ENCODE results near the gene CARD11. TPM values are rescaled to one million over a fixed set of nuclear protein-coding genes. Genes with fewer than 3 reads are reported as not detected.
"Not testable (repeated sequence)": the region's sequence is repeated elsewhere in the genome, so short reads cannot be mapped to it uniquely, and the experiment has no call there.

The CARD11 gene
- total RNA-seq, 1 donor from 2014 or later: 1.4 TPM

- no peak for DNase-seq
These were observed 120.3 kb downstream of the CARD11 start for GRCh38 chr7:2923291-2923781.

GRCh38 chr7:2922866-2923265 lies 120.8 kb downstream of the CARD11 start:
- no peak for DNase-seq

GRCh38 chr7:2922348-2922691 lies 121.3 kb downstream of the CARD11 start:
- DNase-seq: no peak

GRCh38 chr7:2921653-2922347 lies 121.9 kb downstream of the CARD11 start:
- no peak for DNase-seq

- no peak for DNase-seq
These were observed 122.6 kb downstream of the CARD11 start for GRCh38 chr7:2920956-2921652.

DNA sequence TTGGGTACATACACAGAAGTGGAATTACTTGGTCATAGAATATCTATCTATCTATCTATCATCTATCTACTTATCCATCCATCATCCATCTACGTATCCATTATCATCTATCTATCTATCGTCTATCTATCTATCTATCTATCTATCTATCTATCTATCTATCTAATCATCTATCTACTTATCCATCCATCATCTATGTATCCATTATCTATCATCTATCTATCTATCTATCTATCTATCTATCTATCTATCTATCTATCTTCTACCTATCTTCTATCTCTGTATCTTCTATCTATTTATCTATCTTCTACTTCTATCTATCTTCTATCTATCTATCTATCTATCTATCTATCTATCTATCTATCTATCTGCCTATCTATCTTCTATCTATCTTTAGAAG lies 123.2 kb downstream of the CARD11 start:
- not testable (repeated sequence) for DNase-seq

DNA sequence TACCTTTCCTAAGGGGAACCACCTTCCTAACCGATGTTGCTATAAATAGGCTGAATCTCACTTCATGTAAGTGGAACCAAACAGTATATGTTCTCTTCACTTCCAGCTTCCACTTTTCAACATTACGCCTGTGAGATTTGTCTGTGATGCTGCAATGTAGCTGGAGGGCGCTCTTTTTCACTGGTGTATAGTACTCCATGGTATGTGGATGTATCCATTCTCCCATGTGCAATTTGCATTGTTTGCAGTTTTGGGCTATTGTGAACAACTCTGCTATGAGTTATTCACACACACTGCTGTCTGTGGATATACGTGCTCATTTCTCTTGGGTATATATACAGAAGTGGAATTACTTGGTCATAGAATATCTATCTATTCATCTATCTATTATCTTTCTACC lies 123.6 kb downstream of the CARD11 start:
- no peak for DNase-seq

DNA sequence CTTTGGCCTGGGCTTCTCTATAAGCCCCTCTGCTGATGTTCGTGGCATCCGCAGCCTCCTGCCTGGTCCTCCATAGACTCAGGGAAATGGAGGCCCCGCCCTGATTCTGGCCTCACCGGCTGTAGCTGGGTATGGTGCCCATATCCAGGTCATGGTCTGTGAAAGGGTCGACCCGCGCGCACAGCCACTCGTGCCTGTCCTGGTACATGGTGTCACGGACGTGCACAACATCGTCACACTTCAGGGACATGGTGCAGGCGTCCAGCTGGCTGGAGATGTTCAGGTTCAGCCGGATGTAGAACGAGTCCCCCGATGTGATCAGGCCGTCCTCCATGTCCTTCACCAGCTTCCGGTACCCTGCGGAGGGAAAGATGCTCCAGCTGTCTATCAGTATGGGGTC lies 124.4 kb downstream of the CARD11 start:
- no peak for DNase-seq

DNA sequence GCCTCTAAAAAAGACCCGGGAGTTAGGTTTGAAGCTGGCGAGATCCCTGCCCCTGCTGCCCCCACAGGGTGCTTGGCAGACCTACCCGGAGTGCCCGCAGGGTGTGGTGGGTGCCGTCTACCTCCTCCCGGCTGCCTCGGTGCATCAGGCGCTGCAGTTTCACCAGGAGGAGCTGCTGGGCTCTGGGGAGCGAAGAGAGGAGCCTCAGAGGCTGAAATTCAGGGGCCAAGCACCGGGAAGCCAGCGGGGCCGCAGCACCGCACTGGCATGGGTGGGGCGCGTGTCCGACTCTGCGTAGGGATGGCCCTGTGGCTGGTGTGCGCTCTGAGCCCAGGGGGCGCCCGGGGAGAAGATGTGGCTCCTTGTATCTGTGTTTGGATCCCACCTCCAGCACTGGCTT lies 125.3 kb downstream of the CARD11 start:
- DNase-seq: no peak

DNA sequence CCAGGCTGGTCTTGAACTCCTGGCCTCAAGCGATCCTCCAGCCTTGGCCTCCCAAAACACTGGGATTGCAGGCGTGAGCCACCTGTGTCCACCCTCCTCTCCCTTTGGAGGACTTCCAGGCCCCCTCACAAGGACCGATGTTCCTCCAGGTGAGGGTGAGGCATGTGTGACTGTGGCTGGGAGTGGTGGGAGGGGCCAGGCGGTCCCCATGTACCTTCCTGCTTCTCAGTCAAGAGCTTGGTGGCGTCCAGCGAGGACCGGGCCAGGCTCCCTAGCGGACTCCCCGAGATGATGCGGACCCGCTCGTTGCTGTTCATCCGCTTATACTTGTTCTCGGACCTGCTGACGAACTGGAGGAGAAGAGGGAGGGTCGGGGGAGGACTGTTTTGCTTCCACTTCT lies 128.6 kb downstream of the CARD11 start:
- DNase-seq: no peak

DNA sequence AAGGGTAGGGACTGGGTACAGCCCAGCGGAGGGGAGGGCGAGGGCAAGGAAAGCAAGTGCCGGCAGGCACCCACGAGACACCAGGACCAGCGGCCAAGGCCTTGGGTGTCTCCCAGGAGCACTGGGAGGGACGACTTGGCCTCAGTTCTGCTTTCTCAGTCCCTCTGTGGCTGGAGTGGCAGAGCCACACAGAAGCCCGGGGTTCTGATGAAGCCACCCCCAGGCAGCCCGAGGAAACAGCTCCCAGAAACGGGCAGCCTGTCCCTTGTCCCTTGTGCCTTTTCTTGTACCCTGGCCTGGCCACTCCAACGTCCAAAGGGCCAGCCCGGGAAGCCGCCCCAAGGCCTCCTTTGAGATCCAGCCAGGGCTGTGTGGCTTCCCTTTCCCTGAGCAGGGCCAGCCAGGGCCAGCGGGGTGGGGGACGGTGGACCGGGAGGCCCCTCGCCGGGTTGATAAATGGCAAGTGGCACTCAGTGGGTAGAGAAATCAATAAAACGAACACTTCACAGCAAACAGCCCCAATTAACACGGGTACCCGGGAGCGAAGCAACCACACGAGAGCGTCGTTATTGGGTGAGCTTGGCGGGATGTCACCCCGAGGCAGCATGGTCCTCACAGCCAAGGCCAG lies 129.8 kb downstream of the CARD11 start:
- DNase-seq: no peak

- no peak for DNase-seq
These were observed 130.8 kb downstream of the CARD11 start for GRCh38 chr7:2912684-2913439.

- DNase-seq: no peak
These were observed 132.2 kb downstream of the CARD11 start for GRCh38 chr7:2911466-2911865.

GRCh38 chr7:2909471-2910039 lies 134.1 kb downstream of the CARD11 start:
- DNase-seq: no peak

GRCh38 chr7:2909043-2909442 lies 134.6 kb downstream of the CARD11 start:
- DNase-seq: no peak

DNA sequence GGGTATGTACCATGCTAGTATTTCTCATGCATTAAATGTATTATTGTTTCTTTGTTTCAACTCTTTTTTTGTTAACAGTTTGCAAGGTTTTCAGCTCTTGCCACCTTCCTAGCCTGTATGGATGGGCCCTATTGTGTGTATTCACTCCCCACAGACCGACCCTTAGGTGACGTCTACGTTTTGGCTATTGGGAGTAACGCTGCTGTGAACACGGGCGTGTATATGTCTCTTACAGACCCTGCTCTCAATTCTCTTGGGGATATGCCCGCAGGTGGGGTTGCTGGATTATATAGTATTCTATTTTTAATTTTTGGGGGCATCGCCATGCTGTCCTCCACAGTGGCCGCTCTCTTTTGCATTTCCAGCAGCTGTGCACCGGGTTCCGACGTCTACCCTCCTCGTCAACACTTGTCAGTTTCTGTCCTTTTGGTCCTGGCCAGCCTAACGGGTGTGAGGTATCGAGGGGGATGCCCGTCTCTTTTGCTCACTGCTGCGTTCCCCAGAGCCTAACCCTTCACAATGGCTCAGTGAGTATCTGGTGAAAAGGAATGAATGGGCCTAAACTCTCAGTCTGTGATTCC lies 135.5 kb downstream of the CARD11 start:
- DNase-seq: no peak

GRCh38 chr7:2906197-2906931 lies 137.3 kb downstream of the CARD11 start:
- no peak for DNase-seq

DNA sequence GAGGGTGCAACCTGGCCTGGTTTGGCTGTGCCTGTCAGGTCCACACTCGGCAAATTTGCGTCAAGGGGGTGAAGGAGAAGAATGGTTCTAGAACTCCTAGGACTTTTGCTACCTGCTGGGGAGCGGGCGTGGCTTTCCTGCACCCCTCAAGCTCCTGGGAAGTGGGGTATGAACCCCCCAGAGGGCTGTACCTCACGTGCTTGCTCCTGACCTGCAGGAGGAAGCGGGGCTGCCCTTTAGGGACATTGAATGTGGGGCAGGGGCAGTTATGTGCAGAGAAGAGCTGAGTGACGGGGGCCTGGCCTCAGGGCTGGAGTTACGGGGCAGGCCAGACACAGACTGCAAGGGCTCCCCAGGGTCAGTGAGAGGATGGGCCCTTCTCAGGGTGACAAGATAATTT lies 138.2 kb downstream of the CARD11 start:
- no peak for DNase-seq

- no peak for DNase-seq
These were observed 138.6 kb downstream of the CARD11 start for GRCh38 chr7:2905027-2905426.

GRCh38 chr7:2904202-2904601 lies 139.5 kb downstream of the CARD11 start:
- DNase-seq: no peak

DNA sequence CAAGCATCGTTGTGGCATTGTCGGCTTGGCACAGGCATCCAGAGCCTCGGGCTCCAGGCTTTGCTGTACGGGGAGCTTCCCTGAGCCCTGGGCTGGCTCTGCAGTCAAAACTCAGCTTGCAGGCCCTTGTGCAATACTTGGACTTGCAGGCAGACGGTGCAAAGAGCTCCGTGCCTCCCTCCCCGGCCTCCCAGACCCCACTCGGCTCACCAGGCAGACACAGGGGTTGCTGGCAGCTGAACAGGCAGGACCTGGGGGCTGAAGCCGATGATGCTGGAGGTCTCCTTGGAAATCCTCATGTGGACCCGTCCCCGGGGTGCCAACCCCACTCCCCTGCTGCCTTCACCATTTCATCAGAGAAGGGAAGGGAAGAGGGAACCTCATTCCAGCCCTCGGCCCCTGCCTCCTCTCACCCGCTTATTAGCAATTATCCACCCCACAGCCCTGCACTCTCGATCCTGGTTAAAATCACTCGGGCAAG lies 139.9 kb downstream of the CARD11 start:
- no peak for DNase-seq

DNA sequence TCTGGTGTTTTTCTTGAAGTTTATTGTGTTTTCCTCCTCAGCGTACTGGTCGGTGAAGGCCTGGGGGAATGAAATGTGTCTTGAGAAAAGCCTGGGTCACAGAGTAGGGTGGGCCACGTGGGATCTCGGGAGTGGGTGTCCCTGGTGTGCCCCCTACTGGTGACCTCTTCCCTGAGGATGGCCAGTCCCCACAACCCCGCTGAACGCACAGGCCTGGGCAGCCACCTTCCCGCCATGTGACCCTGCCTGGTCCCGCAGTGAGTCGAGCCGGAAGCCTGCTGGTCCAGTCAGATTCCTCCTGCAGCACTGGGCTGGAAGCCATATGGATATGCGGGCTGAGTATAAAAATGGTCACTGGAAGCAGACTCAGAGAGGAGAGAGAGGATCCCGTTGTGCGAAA lies 146.6 kb downstream of the CARD11 start:
- DNase-seq: no peak
